HepG2 (cell line): ENCODE data around the gene ACADS. TPM values are rescaled to one million over a fixed set of nuclear protein-coding genes. Genes with fewer than 3 reads are reported as not detected.
A peak's percentile ranks its signal among the peaks of the same experiment; 100 is the strongest.

Experiments
- CHD4 ChIP-seq: fragments of 200-600 bp; sonication (generic); IDR thresholded peaks from 2 replicates; pipeline ENCODE4 v1.7.0; 2017; ENCODE audit warnings: mild to moderate bottlenecking, low read length, borderline replicate concordance
- FOXK1 ChIP-seq: sonication (generic); formaldehyde crosslinking; IDR thresholded peaks from 2 replicates; pipeline ENCODE4 v1.4.0; 2020; ENCODE audit warnings: low read depth, missing genetic modification reagents, borderline replicate concordance
- GMEB1 ChIP-seq: sonication (generic); formaldehyde crosslinking; IDR thresholded peaks from 2 replicates; pipeline ENCODE4 v1.5.1; 2020; ENCODE audit warnings: missing genetic modification reagents, mild to moderate bottlenecking, borderline replicate concordance
- HNRNPK ChIP-seq: fragments of 200-400 bp; formaldehyde crosslinking; IDR thresholded peaks from 2 replicates; pipeline ENCODE4 v1.6.1; 2018; ENCODE audit warnings: low read length, low read depth, moderate library complexity, mild to moderate bottlenecking; ENCODE audit not compliant: poor library complexity, severe bottlenecking
- IKZF1 ChIP-seq: fragments of 450-650 bp; IDR thresholded peaks from 2 replicates; pipeline ENCODE4 v1.7.1; 2016
- PPARG ChIP-seq: conservative IDR thresholded peaks from 2 replicates; pipeline ENCODE4 v1.6.1; 2016; ENCODE audit warnings: missing biosample characterization, missing genetic modification reagents
- YY1 ChIP-seq: IDR thresholded peaks from 2 replicates; pipeline ENCODE4 v1.6.1; 2011; ENCODE audit warnings: low read length, low read depth, moderate library complexity, mild to moderate bottlenecking; ENCODE audit not compliant: insufficient read depth, insufficient replicate concordance
- ZNF597 ChIP-seq: sonication (generic); formaldehyde crosslinking; IDR thresholded peaks from 2 replicates; pipeline ENCODE4 v1.5.0; 2020; ENCODE audit warnings: missing genetic modification reagents
- polyA plus RNA-seq, 8 experiments: library from polyadenylated mRNA; depleted of rRNA in 3 of 8; stranded (reverse) in 7 of 8; unstranded in 1 of 8; fragments of >200 nt; fragmentation: Illumina TruSeq in 4 of 8; extraction: Trizol in 4 of 8; gene quantifications; 2 replicates each; pipeline versions ENCODE4 v1.2.1 to v1.2.3, GENCODE V29; 2011 to 2016; ENCODE audit warnings: low read depth in 4 of 8, missing spikeins in 1 of 8, mixed read lengths in 1 of 8; ENCODE audit not compliant: insufficient read depth in 1 of 8
- total RNA-seq, 5 experiments: library from RNA; depleted of rRNA; stranded (reverse); fragments of >200 nt; fragmentation: Illumina TruSeq; extraction: Trizol; gene quantifications; 2 replicates each; pipeline ENCODE4 v1.2.3, GENCODE V29; 2016; ENCODE audit warnings: low read depth in 1 of 5
- TF ChIP-seq, protein P1 (sequence below): sonication (generic); formaldehyde crosslinking; IDR thresholded peaks from 2 replicates; pipeline ENCODE4 v1.4.0; 2020; ENCODE audit warnings: low read depth, missing genetic modification reagents
- TF ChIP-seq, protein P2 (sequence below): sonication (generic); formaldehyde crosslinking; IDR thresholded peaks from 2 replicates; pipeline ENCODE4 v1.8.0; 2022; ENCODE audit warnings: mild to moderate bottlenecking, missing genetic modification reagents, moderate library complexity
- TF ChIP-seq, protein P3 (sequence below): IDR thresholded peaks from 2 replicates; pipeline ENCODE4 v1.6.1; 2016; ENCODE audit warnings: mild to moderate bottlenecking, missing biosample characterization, missing genetic modification reagents
- TF ChIP-seq, protein P4 (sequence below): IDR thresholded peaks from 2 replicates; pipeline ENCODE4 v1.6.1; 2016
- TF ChIP-seq, protein P5 (sequence below): sonication (generic); formaldehyde crosslinking; IDR thresholded peaks from 2 replicates; pipeline ENCODE4 v1.4.0; 2020; ENCODE audit warnings: missing genetic modification reagents, borderline replicate concordance

The ACADS gene
- total and polyA plus RNA-seq, 2 of the 13 experiments (the other 11 are each of a cell fraction or from before 2014, with no cell fraction given), result 17.4 to 27.7 TPM

GRCh38 chr12:120686151-120686689 is 39.4 kb upstream of the ACADS start (continued):
- TF ChIP-seq, protein P1, sequence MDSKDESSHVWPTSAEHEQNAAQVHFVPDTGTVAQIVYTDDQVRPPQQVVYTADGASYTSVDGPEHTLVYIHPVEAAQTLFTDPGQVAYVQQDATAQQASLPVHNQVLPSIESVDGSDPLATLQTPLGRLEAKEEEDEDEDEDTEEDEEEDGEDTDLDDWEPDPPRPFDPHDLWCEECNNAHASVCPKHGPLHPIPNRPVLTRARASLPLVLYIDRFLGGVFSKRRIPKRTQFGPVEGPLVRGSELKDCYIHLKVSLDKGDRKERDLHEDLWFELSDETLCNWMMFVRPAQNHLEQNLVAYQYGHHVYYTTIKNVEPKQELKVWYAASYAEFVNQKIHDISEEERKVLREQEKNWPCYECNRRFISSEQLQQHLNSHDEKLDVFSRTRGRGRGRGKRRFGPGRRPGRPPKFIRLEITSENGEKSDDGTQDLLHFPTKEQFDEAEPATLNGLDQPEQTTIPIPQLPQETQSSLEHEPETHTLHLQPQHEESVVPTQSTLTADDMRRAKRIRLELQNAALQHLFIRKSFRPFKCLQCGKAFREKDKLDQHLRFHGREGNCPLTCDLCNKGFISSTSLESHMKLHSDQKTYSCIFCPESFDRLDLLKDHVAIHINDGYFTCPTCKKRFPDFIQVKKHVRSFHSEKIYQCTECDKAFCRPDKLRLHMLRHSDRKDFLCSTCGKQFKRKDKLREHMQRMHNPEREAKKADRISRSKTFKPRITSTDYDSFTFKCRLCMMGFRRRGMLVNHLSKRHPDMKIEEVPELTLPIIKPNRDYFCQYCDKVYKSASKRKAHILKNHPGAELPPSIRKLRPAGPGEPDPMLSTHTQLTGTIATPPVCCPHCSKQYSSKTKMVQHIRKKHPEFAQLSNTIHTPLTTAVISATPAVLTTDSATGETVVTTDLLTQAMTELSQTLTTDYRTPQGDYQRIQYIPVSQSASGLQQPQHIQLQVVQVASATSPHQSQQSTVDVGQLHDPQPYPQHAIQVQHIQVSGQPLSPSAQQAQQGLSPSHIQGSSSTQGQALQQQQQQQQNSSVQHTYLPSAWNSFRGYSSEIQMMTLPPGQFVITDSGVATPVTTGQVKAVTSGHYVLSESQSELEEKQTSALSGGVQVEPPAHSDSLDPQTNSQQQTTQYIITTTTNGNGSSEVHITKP, result peak; percentile 99
- TF ChIP-seq YY1 (no peak), CHD4 (no peak), ZNF597 (CRISPR knock-in tag) (no peak), IKZF1 (no peak), FOXK1 (CRISPR knock-in tag) (0 out of 2 replicates have a peak, but pooled peaks have one; percentile 1), PPARG (no peak), GMEB1 (CRISPR knock-in tag) (peak; percentile 74; the same call in 1 of the 2 replicates), HNRNPK (no peak)
- TF ChIP-seq, protein P2, sequence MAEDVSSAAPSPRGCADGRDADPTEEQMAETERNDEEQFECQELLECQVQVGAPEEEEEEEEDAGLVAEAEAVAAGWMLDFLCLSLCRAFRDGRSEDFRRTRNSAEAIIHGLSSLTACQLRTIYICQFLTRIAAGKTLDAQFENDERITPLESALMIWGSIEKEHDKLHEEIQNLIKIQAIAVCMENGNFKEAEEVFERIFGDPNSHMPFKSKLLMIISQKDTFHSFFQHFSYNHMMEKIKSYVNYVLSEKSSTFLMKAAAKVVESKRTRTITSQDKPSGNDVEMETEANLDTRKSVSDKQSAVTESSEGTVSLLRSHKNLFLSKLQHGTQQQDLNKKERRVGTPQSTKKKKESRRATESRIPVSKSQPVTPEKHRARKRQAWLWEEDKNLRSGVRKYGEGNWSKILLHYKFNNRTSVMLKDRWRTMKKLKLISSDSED (CRISPR knock-in tag), result no peak
- TF ChIP-seq, protein P3, sequence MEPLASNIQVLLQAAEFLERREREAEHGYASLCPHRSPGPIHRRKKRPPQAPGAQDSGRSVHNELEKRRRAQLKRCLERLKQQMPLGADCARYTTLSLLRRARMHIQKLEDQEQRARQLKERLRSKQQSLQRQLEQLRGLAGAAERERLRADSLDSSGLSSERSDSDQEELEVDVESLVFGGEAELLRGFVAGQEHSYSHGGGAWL (CRISPR knock-in tag), result peak; percentile 40; the same call in 1 of the 2 replicates
- TF ChIP-seq, protein P4, sequence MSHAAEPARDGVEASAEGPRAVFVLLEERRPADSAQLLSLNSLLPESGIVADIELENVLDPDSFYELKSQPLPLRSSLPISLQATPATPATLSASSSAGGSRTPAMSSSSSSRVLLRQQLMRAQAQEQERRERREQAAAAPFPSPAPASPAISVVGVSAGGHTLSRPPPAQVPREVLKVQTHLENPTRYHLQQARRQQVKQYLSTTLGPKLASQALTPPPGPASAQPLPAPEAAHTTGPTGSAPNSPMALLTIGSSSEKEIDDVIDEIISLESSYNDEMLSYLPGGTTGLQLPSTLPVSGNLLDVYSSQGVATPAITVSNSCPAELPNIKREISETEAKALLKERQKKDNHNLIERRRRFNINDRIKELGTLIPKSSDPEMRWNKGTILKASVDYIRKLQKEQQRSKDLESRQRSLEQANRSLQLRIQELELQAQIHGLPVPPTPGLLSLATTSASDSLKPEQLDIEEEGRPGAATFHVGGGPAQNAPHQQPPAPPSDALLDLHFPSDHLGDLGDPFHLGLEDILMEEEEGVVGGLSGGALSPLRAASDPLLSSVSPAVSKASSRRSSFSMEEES, result no peak
- TF ChIP-seq, protein P5, sequence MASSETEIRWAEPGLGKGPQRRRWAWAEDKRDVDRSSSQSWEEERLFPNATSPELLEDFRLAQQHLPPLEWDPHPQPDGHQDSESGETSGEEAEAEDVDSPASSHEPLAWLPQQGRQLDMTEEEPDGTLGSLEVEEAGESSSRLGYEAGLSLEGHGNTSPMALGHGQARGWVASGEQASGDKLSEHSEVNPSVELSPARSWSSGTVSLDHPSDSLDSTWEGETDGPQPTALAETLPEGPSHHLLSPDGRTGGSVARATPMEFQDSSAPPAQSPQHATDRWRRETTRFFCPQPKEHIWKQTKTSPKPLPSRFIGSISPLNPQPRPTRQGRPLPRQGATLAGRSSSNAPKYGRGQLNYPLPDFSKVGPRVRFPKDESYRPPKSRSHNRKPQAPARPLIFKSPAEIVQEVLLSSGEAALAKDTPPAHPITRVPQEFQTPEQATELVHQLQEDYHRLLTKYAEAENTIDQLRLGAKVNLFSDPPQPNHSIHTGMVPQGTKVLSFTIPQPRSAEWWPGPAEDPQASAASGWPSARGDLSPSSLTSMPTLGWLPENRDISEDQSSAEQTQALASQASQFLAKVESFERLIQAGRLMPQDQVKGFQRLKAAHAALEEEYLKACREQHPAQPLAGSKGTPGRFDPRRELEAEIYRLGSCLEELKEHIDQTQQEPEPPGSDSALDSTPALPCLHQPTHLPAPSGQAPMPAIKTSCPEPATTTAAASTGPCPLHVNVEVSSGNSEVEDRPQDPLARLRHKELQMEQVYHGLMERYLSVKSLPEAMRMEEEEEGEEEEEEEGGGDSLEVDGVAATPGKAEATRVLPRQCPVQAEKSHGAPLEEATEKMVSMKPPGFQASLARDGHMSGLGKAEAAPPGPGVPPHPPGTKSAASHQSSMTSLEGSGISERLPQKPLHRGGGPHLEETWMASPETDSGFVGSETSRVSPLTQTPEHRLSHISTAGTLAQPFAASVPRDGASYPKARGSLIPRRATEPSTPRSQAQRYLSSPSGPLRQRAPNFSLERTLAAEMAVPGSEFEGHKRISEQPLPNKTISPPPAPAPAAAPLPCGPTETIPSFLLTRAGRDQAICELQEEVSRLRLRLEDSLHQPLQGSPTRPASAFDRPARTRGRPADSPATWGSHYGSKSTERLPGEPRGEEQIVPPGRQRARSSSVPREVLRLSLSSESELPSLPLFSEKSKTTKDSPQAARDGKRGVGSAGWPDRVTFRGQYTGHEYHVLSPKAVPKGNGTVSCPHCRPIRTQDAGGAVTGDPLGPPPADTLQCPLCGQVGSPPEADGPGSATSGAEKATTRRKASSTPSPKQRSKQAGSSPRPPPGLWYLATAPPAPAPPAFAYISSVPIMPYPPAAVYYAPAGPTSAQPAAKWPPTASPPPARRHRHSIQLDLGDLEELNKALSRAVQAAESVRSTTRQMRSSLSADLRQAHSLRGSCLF, result no peak
